HG03097 (cell line): ENCODE results near the gene MOB3B.
A peak's percentile ranks its signal among the peaks of the same experiment; 100 is the strongest.
"Not testable (repeated sequence)": the region's sequence is repeated elsewhere in the genome, so short reads cannot be mapped to it uniquely, and the experiment has no call there.

Source experiments
- ATAC-seq: cut with Tn5 transposase; IDR thresholded peaks from one replicate; pipeline ENCODE4 v1.9.1; 2021; ENCODE audit not compliant: unreplicated experiment, low FRiP score

MOB3B gene

GRCh38 chr9:27519466-27520465 lies 9.8 kb downstream of the MOB3B start:
- ATAC-seq, result no peak

- ATAC-seq, result no peak
Measured at GRCh38 chr9:27518809-27519208, 10.8 kb downstream of the MOB3B start.

- no peak for ATAC-seq
Measured at GRCh38 chr9:27518006-27518405, 11.6 kb downstream of the MOB3B start.

- no peak for ATAC-seq
Measured at GRCh38 chr9:27514551-27514950, 15.1 kb downstream of the MOB3B start.

- no peak for ATAC-seq
Measured at GRCh38 chr9:27511771-27512170, 17.8 kb downstream of the MOB3B start.

- ATAC-seq, result no peak
Measured at GRCh38 chr9:27510780-27511179, 18.8 kb downstream of the MOB3B start.

GRCh38 chr9:27506981-27507380 lies 22.6 kb downstream of the MOB3B start:
- ATAC-seq, result no peak

- ATAC-seq, result no peak
Measured at GRCh38 chr9:27505744-27506161, 23.9 kb downstream of the MOB3B start.

GRCh38 chr9:27504259-27504658 lies 25.4 kb downstream of the MOB3B start:
- ATAC-seq, result no peak

GRCh38 chr9:27503623-27504022 lies 26.0 kb downstream of the MOB3B start:
- ATAC-seq, result no peak

GRCh38 chr9:27500902-27501301 lies 28.7 kb downstream of the MOB3B start:
- ATAC-seq, result not testable (repeated sequence)

- ATAC-seq, result no peak
Measured at GRCh38 chr9:27499451-27499850, 30.2 kb downstream of the MOB3B start.

- no peak for ATAC-seq
Measured at GRCh38 chr9:27497883-27498417, 31.7 kb downstream of the MOB3B start.

- ATAC-seq, result no peak
Measured at GRCh38 chr9:27496135-27496504, 33.5 kb downstream of the MOB3B start.

GRCh38 chr9:27495480-27496134 lies 34.0 kb downstream of the MOB3B start:
- no peak for ATAC-seq

- ATAC-seq, result no peak
Measured at GRCh38 chr9:27491154-27491553, 38.5 kb downstream of the MOB3B start.

- ATAC-seq, result peak; percentile 87
Measured at GRCh38 chr9:27489087-27489876, 40.3 kb downstream of the MOB3B start.

- ATAC-seq, result no peak
Measured at GRCh38 chr9:27487927-27488326, 41.7 kb downstream of the MOB3B start.

GRCh38 chr9:27487128-27487640 lies 42.4 kb downstream of the MOB3B start:
- ATAC-seq, result no peak

GRCh38 chr9:27485158-27485557 lies 44.5 kb downstream of the MOB3B start:
- ATAC-seq, result peak; percentile 84
